ENCODE measurements around the gene MAB21L4.

MAB21L4 gene

GRCh38 chr2:240909216-240909974 lies 13.4 kb upstream of the MAB21L4 start:
- no peak for DNase-seq

- no peak for DNase-seq
Measured at GRCh38 chr2:240906911-240907590, 11.1 kb upstream of the MAB21L4 start.

- DNase-seq, result no peak
Measured at GRCh38 chr2:240906141-240906910, 10.4 kb upstream of the MAB21L4 start, which contains the start of gene CROCC2. Gene CROCC2, plus strand, starts transcription at chr2:240906336. Its CDS starts 178 bp downstream, at chr2:240906514.

- no peak for DNase-seq
Measured at GRCh38 chr2:240905176-240905781, 9.3 kb upstream of the MAB21L4 start.

DNA sequence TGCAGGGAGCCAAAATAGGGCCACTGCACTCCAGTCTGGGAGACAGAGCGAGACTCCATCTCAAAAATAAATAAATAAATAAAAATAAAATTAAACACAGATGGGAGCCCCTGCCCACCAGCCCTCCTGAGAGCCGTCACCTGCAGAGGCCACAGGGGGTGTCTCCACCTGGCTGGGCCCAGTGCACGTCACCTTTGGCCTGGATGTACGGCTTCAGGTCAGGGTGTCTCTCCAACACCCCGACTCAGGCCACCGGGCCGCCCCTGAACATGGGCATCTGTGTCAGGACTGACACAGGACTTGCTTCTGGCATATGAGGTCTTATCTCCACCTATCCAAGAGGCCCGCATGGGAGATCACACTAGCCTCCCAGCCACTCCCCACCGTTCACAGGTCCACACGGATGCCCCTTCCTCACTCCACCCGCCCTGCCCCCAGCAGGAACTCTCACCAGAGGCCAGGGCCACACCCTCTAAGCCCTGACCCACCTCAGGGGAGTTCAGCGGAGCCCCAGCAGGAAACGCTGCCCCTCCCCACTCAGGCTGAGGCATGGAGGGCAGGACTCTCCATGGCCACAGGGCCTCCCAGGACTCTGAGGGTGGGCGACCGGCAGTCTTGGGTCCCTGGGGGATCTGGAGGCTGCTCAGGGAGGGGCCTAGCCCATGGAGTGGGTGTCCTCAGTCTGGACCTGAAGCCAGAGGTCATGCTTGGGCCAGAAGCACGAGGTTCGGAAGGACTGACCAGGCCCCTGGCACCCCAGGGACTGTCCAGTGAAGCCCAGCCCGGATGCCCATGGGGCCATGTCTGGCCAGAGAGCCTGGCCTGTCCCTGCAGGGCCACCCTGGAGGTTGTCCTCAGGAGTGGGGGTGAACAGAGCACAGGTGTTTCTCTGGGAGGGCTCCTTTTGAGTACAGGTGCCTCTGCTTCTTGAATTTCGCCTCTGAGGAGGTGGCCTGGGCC lies 8.5 kb upstream of the MAB21L4 start:
- DNase-seq, result no peak

GRCh38 chr2:240903191-240904060 lies 7.5 kb upstream of the MAB21L4 start:
- DNase-seq, result no peak

- DNase-seq, result no peak
Measured at GRCh38 chr2:240902615-240903041, 6.7 kb upstream of the MAB21L4 start.

- no peak for DNase-seq
Measured at GRCh38 chr2:240901986-240902614, 6.1 kb upstream of the MAB21L4 start.

GRCh38 chr2:240900141-240900860 lies 4.3 kb upstream of the MAB21L4 start:
- DNase-seq, result no peak

DNA sequence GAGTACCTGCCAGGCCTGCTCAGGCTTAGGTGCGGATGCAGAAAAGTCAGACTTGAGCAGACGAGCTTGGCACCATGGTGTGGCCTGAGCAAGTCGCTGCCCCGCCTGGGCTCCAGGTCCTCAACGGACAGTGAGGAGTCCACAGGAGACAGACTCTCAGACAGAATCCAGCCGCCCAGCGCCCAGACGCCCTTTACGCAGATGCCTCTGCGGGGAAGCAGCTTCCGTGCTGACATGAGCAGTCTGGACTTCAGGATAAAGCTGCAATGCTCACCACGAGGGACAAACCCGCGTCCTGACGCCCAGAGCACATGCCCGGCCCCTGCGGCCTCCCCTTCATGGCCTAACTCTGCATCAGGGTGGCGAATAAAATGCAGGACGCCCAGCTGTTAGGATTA lies 3.5 kb upstream of the MAB21L4 start:
- DNase-seq, result no peak

DNA sequence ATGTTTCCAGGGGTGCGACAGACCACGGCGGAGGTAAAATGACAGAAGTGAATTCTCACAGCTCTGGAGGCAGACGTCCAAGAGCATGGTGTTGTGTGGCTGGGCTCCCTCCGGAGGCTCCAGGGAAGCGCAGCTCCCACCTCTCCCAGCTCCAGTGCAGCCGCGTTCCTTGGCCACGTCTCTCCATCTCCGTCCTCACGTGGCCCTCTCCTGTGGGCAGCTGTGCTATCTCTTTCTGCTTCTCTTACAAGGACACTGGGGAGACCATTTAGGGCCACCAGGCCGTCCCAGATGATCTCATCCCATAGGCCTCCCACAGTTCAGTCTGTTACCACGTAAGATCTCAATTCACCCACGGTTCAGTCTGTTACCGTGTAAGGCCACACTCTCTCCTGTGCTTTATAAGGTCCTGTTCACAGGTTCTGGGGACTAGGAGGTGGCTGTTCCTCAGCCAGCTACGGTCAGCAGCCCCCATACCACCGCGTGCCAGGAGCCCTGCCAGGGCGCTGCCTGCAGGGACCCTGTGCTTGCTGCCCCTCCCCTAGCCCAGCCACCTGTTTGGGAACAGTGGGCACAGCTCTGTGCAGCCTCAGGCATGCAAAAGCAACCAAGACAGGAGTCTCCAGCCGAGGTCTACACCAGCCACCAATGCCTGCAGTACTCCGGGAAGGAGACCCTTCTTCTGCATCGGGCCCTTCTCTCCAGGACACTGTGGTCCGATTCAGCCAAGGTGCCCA lies 2.9 kb upstream of the MAB21L4 start:
- DNase-seq, result no peak

DNA sequence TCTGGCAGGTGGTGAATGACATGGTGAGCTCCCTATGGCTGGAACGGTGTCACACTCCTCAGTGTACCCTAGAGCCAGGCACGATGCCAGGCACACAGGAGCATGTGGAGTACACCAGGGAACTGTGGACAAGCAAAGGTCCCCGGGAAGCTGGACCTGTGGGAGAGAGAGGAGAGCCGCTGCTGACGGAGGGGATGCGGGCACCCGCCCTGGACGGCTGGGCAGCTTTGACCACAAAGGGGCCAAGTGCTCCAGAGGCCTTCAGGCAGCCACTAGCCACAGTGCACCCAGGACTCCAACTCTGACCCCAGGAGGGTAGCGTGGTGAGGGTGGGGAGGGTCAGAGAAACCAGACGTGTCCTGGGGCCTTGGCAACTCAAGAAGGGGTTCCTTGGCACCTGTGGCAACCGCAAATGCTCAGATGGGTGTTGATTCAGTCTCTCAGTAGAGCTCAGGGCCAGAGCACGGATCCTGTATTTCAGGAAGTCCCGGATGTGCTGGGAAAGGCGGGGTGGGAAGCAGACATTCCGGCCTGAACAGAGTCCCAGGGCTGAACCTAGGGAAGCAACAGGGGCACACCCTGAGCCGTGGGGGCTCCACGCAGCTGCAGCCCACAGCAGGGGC lies 2.3 kb upstream of the MAB21L4 start:
- no peak for DNase-seq

DNA sequence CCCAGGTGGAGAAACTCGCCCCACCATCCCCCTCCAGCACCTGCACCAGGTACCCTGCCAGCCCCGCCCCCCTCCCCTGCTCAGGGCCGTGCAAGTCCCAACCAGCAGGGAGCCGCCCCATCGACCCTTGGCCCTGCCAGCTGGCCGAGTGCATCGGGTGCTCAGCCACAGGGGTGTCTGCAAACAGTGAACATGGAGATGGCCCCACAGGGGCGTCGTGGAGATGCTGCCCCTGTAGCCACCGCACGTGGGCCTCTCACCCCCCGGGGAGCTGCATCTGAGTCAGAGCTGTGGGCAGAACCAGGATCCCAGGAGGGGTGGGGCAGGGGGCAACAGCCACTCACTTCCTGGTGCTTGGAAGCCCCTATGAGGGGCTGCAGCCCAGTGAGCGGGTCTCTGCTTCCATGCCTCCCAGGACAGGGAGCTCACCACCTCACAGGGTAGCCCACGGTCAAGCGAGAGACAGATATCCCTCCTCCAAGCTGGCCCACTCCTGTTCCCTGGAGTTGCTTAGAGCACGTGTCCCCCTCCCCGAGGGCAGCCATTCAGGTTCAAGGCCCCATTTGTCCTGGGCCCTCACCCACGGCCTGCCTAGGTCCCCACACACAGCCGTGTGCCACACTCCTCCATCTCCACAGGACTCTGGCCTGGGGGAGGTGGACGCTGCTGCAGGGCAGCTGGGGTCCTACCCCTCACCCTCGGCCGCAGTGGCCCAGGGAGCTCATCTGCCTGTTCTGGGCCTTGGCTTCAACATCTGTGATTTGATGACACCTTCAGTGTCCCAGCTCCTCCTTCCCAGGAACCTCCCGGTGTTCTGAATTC lies 1.1 kb upstream of the MAB21L4 start:
- DNase-seq, result no peak

DNA sequence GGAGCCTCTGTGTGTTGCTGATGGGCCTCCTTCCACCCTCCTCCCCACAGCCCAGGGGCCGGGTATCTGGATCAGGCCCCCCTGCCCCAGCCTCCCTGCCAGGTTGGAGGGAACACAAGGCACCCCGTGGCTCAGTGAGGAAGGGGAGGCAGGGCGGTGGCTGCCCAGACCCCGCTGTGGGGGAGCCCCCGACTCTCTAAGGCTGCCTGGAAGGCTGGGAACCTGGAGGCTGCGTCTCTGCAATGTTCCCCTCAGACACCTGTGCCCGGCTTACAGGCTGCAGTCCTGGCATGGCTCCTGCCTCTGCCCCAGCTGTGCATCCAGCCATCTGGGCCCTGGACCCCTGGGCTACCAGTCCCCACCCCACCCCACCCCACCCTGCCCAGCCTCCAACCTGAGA lies 438 bp upstream of the MAB21L4 start:
- no peak for DNase-seq

DNA sequence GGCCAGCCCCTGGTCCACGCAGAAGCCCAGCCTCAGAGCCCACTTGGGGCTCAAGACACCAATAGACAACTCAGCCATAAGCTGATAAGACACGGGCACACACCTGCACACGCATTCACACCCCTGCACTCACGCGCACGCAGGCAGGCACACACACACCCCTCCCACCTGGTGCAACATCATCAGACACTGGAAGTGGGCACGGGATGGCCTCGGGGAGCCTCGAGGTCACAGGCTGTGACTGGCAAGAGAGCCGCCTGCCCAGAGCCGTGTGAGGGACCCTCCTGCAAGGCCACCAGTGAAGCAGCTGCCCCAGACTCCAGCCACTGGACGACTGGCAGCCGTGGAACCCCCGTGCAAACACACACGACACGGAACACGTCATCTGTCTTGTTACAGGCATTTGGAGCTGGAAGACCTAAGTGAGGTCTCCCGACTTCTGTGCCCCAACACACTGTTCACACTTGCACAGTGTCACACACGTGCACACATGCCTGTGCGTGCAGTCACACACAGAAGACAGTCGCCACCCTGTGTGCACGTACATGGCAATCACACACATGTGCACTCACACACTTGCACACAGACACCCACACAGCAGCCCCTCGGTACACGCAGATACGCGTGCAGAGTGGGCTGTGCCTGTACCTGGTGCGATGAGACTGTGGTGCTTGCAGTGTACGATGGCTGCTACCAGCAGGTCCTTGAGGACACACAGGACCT lies 959 bp downstream of the MAB21L4 start:
- DNase-seq, result no peak

GRCh38 chr2:240894006-240894405 lies 1.9 kb downstream of the MAB21L4 start:
- no peak for DNase-seq

GRCh38 chr2:240893363-240893844 lies 2.6 kb downstream of the MAB21L4 start:
- peak; percentile 46 to 78 for DNase-seq

Data from stimulated activated CD4-positive, alpha-beta T cell treated with anti-CD3 and anti-CD28 coated beads, Interleukin-2, amount 100 ng/mL, for 24 hours (primary cell).